ENCODE results near the gene PRKD1.

GRCh38 chr14:29717901-29718300 is 209.7 kb downstream of the PRKD1 start:
- TF ChIP-seq CTCF (IDR thresholded peaks at IDR 0.05), result no peak
- TF ChIP-seq POLR2A (IDR thresholded peaks at IDR 0.05), result no peak
